ENCODE measurements around the gene NUDT1. TPM values are rescaled to one million over a fixed set of nuclear protein-coding genes. Genes with fewer than 3 reads are reported as not detected.

Gene NUDT1
- total and polyA plus RNA-seq, 2 donors, result 37.5 to 105 TPM

GRCh38 chr7:2211259-2211880 lies 30.7 kb upstream of the NUDT1 start:
- no peak for DNase-seq (ENCODE audit: low read depth in 6 of 9, low spot score in 9 of 9)
- Histone ChIP-seq H3K9me3 (ENCODE audit: control insufficient read depth in 2 of 2, insufficient read depth in 1 of 2, low read length in 1 of 2) (peaks cover 0 to 3% of the 10 kb centered on the region in 2 donors), H3K36me3 (ENCODE audit: control insufficient read depth in 2 of 2, insufficient read depth in 2 of 2, low read length in 1 of 2) (peaks cover 68 to 72% of the 10 kb centered on the region in 2 donors), H3K4me1 (ENCODE audit: control insufficient read depth in 2 of 2, insufficient read depth in 2 of 2, low read length in 2 of 2) (peaks cover 0 to 4% of the 10 kb centered on the region in 2 donors), H3K27ac (ENCODE audit: low read depth in 1 of 2, low read length in 1 of 2) (no peak overlapping the region), H3K27me3 (ENCODE audit: control insufficient read depth in 2 of 2, insufficient read depth in 1 of 2, low read length in 1 of 2) (no peaks in the 10 kb centered on the region), H3K4me3 (ENCODE audit: low read length in 2 of 2) (no peak overlapping the region)
- 98% methylated on average over 15 of the region's 15 CpGs for WGBS

- H3K4me1 ChIP-seq (ENCODE audit: control insufficient read depth in 2 of 2, insufficient read depth in 2 of 2, low read length in 2 of 2), result peaks cover 0 to 4% of the 10 kb centered on the region in 2 donors
- no peak for DNase-seq (ENCODE audit: low read depth in 6 of 9, low spot score in 9 of 9)
- H3K27ac ChIP-seq (ENCODE audit: low read depth in 1 of 2, low read length in 1 of 2), result no peak overlapping the region
- WGBS, result 98% methylated on average over 13 of the region's 13 CpGs
- no peaks in the 10 kb centered on the region for H3K27me3 ChIP-seq (ENCODE audit: control insufficient read depth in 2 of 2, insufficient read depth in 1 of 2, low read length in 1 of 2)
- peaks cover 0 to 3% of the 10 kb centered on the region in 2 donors for H3K9me3 ChIP-seq (ENCODE audit: control insufficient read depth in 2 of 2, insufficient read depth in 1 of 2, low read length in 1 of 2)
- H3K4me3 ChIP-seq (ENCODE audit: low read length in 2 of 2), result no peak overlapping the region
- peaks cover 72 to 77% of the 10 kb centered on the region in 2 donors for H3K36me3 ChIP-seq (ENCODE audit: control insufficient read depth in 2 of 2, insufficient read depth in 2 of 2, low read length in 1 of 2)
Measured at GRCh38 chr7:2211926-2212325, 30.1 kb upstream of the NUDT1 start.

GRCh38 chr7:2212906-2213305 lies 29.1 kb upstream of the NUDT1 start:
- DNase-seq (ENCODE audit: low read depth in 6 of 9, low spot score in 9 of 9), result no peak
- Histone ChIP-seq H3K4me1 (ENCODE audit: control insufficient read depth in 2 of 2, insufficient read depth in 2 of 2, low read length in 2 of 2) (peaks cover 0 to 4% of the 10 kb centered on the region in 2 donors), H3K4me3 (ENCODE audit: low read length in 2 of 2) (no peak overlapping the region), H3K27me3 (ENCODE audit: control insufficient read depth in 2 of 2, insufficient read depth in 1 of 2, low read length in 1 of 2) (no peaks in the 10 kb centered on the region), H3K36me3 (ENCODE audit: control insufficient read depth in 2 of 2, insufficient read depth in 2 of 2, low read length in 1 of 2) (peaks cover 72 to 82% of the 10 kb centered on the region in 2 donors), H3K9me3 (ENCODE audit: control insufficient read depth in 2 of 2, insufficient read depth in 1 of 2, low read length in 1 of 2) (peaks cover 0 to 3% of the 10 kb centered on the region in 2 donors), H3K27ac (ENCODE audit: low read depth in 1 of 2, low read length in 1 of 2) (no peak overlapping the region)
- 97% methylated on average over 10 of the region's 10 CpGs for WGBS

GRCh38 chr7:2213551-2214215 lies 28.3 kb upstream of the NUDT1 start:
- WGBS, result 98% methylated on average over 15 of the region's 15 CpGs
- DNase-seq (ENCODE audit: low read depth in 6 of 9, low spot score in 9 of 9), result no peak
- Histone ChIP-seq H3K4me1 (ENCODE audit: control insufficient read depth in 2 of 2, insufficient read depth in 2 of 2, low read length in 2 of 2) (peaks cover 0 to 4% of the 10 kb centered on the region in 2 donors), H3K27ac (ENCODE audit: low read depth in 1 of 2, low read length in 1 of 2) (no peak overlapping the region), H3K4me3 (ENCODE audit: low read length in 2 of 2) (no peak overlapping the region), H3K36me3 (ENCODE audit: control insufficient read depth in 2 of 2, insufficient read depth in 2 of 2, low read length in 1 of 2) (peaks cover 72 to 85% of the 10 kb centered on the region in 2 donors), H3K9me3 (ENCODE audit: control insufficient read depth in 2 of 2, insufficient read depth in 1 of 2, low read length in 1 of 2) (peaks cover 0 to 3% of the 10 kb centered on the region in 2 donors), H3K27me3 (ENCODE audit: control insufficient read depth in 2 of 2, insufficient read depth in 1 of 2, low read length in 1 of 2) (no peaks in the 10 kb centered on the region)

- Histone ChIP-seq H3K36me3 (ENCODE audit: control insufficient read depth in 2 of 2, insufficient read depth in 2 of 2, low read length in 1 of 2) (peaks cover 79 to 91% of the 10 kb centered on the region in 2 donors), H3K4me3 (ENCODE audit: low read length in 2 of 2) (no peak overlapping the region), H3K4me1 (ENCODE audit: control insufficient read depth in 2 of 2, insufficient read depth in 2 of 2, low read length in 2 of 2) (peaks cover 0 to 2% of the 10 kb centered on the region in 2 donors), H3K9me3 (ENCODE audit: control insufficient read depth in 2 of 2, insufficient read depth in 1 of 2, low read length in 1 of 2) (peaks cover 0 to 3% of the 10 kb centered on the region in 2 donors), H3K27me3 (ENCODE audit: control insufficient read depth in 2 of 2, insufficient read depth in 1 of 2, low read length in 1 of 2) (no peaks in the 10 kb centered on the region), H3K27ac (ENCODE audit: low read depth in 1 of 2, low read length in 1 of 2) (no peak overlapping the region)
- DNase-seq (ENCODE audit: low read depth in 6 of 9, low spot score in 9 of 9), result no peak
- WGBS, result 94% methylated on average over 9 of the region's 9 CpGs
Measured at GRCh38 chr7:2214636-2215035, 27.4 kb upstream of the NUDT1 start.

GRCh38 chr7:2215851-2216250 lies 26.2 kb upstream of the NUDT1 start:
- WGBS, result 94% methylated on average over 17 of the region's 17 CpGs
- peaks cover 0 to 3% of the 10 kb centered on the region in 2 donors for H3K9me3 ChIP-seq (ENCODE audit: control insufficient read depth in 2 of 2, insufficient read depth in 1 of 2, low read length in 1 of 2)
- no peaks in the 10 kb centered on the region for H3K27me3 ChIP-seq (ENCODE audit: control insufficient read depth in 2 of 2, insufficient read depth in 1 of 2, low read length in 1 of 2)
- DNase-seq (ENCODE audit: low read depth in 6 of 9, low spot score in 9 of 9), result no peak
- H3K36me3 ChIP-seq (ENCODE audit: control insufficient read depth in 2 of 2, insufficient read depth in 2 of 2, low read length in 1 of 2), result peaks cover 85 to 98% of the 10 kb centered on the region in 2 donors
- no peak overlapping the region for H3K4me3 ChIP-seq (ENCODE audit: low read length in 2 of 2)
- no peak overlapping the region for H3K27ac ChIP-seq (ENCODE audit: low read depth in 1 of 2, low read length in 1 of 2)
- no peaks in the 10 kb centered on the region for H3K4me1 ChIP-seq (ENCODE audit: control insufficient read depth in 2 of 2, insufficient read depth in 2 of 2, low read length in 2 of 2)

- H3K4me1 ChIP-seq (ENCODE audit: control insufficient read depth in 2 of 2, insufficient read depth in 2 of 2, low read length in 2 of 2), result no peaks in the 10 kb centered on the region
- H3K36me3 ChIP-seq (ENCODE audit: control insufficient read depth in 2 of 2, insufficient read depth in 2 of 2, low read length in 1 of 2), result peaks cover 81 to 95% of the 10 kb centered on the region in 2 donors
- H3K27ac ChIP-seq (ENCODE audit: low read depth in 1 of 2, low read length in 1 of 2), result no peak overlapping the region
- no peaks in the 10 kb centered on the region for H3K27me3 ChIP-seq (ENCODE audit: control insufficient read depth in 2 of 2, insufficient read depth in 1 of 2, low read length in 1 of 2)
- H3K4me3 ChIP-seq (ENCODE audit: low read length in 2 of 2), result no peak overlapping the region
- DNase-seq (ENCODE audit: low read depth in 6 of 9, low spot score in 9 of 9), result no peak
- H3K9me3 ChIP-seq (ENCODE audit: control insufficient read depth in 2 of 2, insufficient read depth in 1 of 2, low read length in 1 of 2), result peaks cover 0 to 3% of the 10 kb centered on the region in 2 donors
- 93% methylated on average over 10 of the region's 10 CpGs for WGBS
Measured at GRCh38 chr7:2217206-2217605, 24.8 kb upstream of the NUDT1 start.

- 99% methylated on average over 19 of the region's 19 CpGs for WGBS
- H3K36me3 ChIP-seq (ENCODE audit: control insufficient read depth in 2 of 2, insufficient read depth in 2 of 2, low read length in 1 of 2), result peaks cover 81 to 95% of the 10 kb centered on the region in 2 donors
- H3K9me3 ChIP-seq (ENCODE audit: control insufficient read depth in 2 of 2, insufficient read depth in 1 of 2, low read length in 1 of 2), result peaks cover 0 to 3% of the 10 kb centered on the region in 2 donors
- no peak overlapping the region for H3K4me3 ChIP-seq (ENCODE audit: low read length in 2 of 2)
- H3K4me1 ChIP-seq (ENCODE audit: control insufficient read depth in 2 of 2, insufficient read depth in 2 of 2, low read length in 2 of 2), result no peaks in the 10 kb centered on the region
- no peaks in the 10 kb centered on the region for H3K27me3 ChIP-seq (ENCODE audit: control insufficient read depth in 2 of 2, insufficient read depth in 1 of 2, low read length in 1 of 2)
- DNase-seq (ENCODE audit: low read depth in 6 of 9, low spot score in 9 of 9), result no peak
- H3K27ac ChIP-seq (ENCODE audit: low read depth in 1 of 2, low read length in 1 of 2), result no peak overlapping the region
Measured at GRCh38 chr7:2217716-2218443, 24.1 kb upstream of the NUDT1 start.

GRCh38 chr7:2218444-2218785 lies 23.6 kb upstream of the NUDT1 start:
- H3K9me3 ChIP-seq (ENCODE audit: control insufficient read depth in 2 of 2, insufficient read depth in 1 of 2, low read length in 1 of 2), result peaks cover 0 to 2% of the 10 kb centered on the region in 2 donors
- H3K27ac ChIP-seq (ENCODE audit: low read depth in 1 of 2, low read length in 1 of 2), result no peak overlapping the region
- H3K4me3 ChIP-seq (ENCODE audit: low read length in 2 of 2), result no peak overlapping the region
- H3K4me1 ChIP-seq (ENCODE audit: control insufficient read depth in 2 of 2, insufficient read depth in 2 of 2, low read length in 2 of 2), result no peaks in the 10 kb centered on the region
- no peaks in the 10 kb centered on the region for H3K27me3 ChIP-seq (ENCODE audit: control insufficient read depth in 2 of 2, insufficient read depth in 1 of 2, low read length in 1 of 2)
- 98% methylated on average over 9 of the region's 9 CpGs for WGBS
- H3K36me3 ChIP-seq (ENCODE audit: control insufficient read depth in 2 of 2, insufficient read depth in 2 of 2, low read length in 1 of 2), result peaks cover 80 to 95% of the 10 kb centered on the region in 2 donors
- DNase-seq (ENCODE audit: low read depth in 6 of 9, low spot score in 9 of 9), result no peak

Measured in thymus (tissue), 11 donors.